Measurements from ENCODE around the gene ETV4. TPM values are rescaled to one million over a fixed set of nuclear protein-coding genes. Genes with fewer than 3 reads are reported as not detected.

ETV4 gene
- total and polyA plus RNA-seq, 2 of the 13 experiments (the other 11 are each of a cell fraction or from before 2014, with no cell fraction given): 128 to 330 TPM

- TF ChIP-seq ZNF292 (CRISPR knock-in tag; IDR thresholded peaks at IDR 0.05; ENCODE audit: borderline replicate concordance, low read depth) (no peak), TMF1 (CRISPR knock-in tag; IDR thresholded peaks at IDR 0.05; ENCODE audit: low read depth) (no peak), CHD2 (IDR thresholded peaks at IDR 0.05; ENCODE audit: low read depth, low read length) (no peak), ZFP37 (CRISPR knock-in tag; IDR thresholded peaks at IDR 0.05; ENCODE audit: borderline replicate concordance) (no peak), FOSL2 (CRISPR knock-in tag; IDR thresholded peaks at IDR 0.05) (peak; percentile 68), KIAA2018 (CRISPR knock-in tag; IDR thresholded peaks at IDR 0.05; ENCODE audit: borderline replicate concordance) (no peak), JUN (CRISPR knock-in tag; IDR thresholded peaks at IDR 0.05) (no peak), TAF15 (IDR thresholded peaks at IDR 0.05; ENCODE audit: low read depth, low read length, poor library complexity, severe bottlenecking) (no peak), PRPF4 (IDR thresholded peaks at IDR 0.05; ENCODE audit: low read depth, low read length, poor library complexity, severe bottlenecking) (no peak), THAP9 (CRISPR knock-in tag; IDR thresholded peaks at IDR 0.05; ENCODE audit: borderline replicate concordance) (no peak), MNT (IDR thresholded peaks at IDR 0.05) (no peak), FOXA3 (CRISPR knock-in tag; IDR thresholded peaks at IDR 0.05) (peak; percentile 65), ZZZ3 (CRISPR knock-in tag; IDR thresholded peaks at IDR 0.05; ENCODE audit: borderline replicate concordance) (no peak), ZNF841 (CRISPR knock-in tag; IDR thresholded peaks at IDR 0.05; ENCODE audit: borderline replicate concordance) (no peak), ETV6 (CRISPR knock-in tag; conservative IDR thresholded peaks at IDR 0.05) (no peak)
Measured at GRCh38 chr17:43528319-43528987, 17.7 kb downstream of the ETV4 start (continued).
